HG03558 (cell line): ENCODE measurements around the gene NOL6.
"Not testable (repeated sequence)": the region's sequence is repeated elsewhere in the genome, so short reads cannot be mapped to it uniquely, and the experiment has no call there.

Source experiments
- ATAC-seq: cut with Tn5 transposase; IDR thresholded peaks from one replicate; pipeline ENCODE4 v1.9.1; 2021; ENCODE audit warnings: moderate number of reproducible peaks; ENCODE audit not compliant: unreplicated experiment; ENCODE audit errors: extremely low read depth

The NOL6 gene

DNA sequence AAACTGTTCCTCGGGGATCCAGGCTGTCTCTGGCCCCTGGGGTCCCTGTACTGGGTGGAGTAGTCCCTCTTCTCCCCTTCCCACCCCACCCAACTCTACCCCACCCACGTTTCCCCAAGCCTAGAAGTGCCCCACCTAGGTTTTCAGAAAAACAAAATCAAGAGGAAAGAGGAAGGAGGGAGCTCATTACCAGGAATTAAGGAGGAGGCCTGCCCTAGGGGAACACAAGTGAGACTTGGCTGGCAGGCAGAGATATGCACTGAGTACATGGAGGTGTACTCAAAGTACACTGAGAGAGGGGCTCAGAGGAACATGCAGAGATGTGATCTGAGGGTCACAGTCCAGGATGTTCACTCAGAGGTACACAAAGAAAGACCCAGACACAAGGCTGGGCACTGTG is 36.5 kb downstream of the NOL6 start:
- ATAC-seq = no peak

GRCh38 chr9:33436445-33436844 is 37.3 kb downstream of the NOL6 start:
- no peak for ATAC-seq

- ATAC-seq = no peak
Observed at GRCh38 chr9:33435821-33436277, 37.9 kb downstream of the NOL6 start.

GRCh38 chr9:33434317-33435105 is 39.2 kb downstream of the NOL6 start:
- ATAC-seq = no peak

- no peak for ATAC-seq
Observed at GRCh38 chr9:33433871-33434270, 39.9 kb downstream of the NOL6 start.

DNA sequence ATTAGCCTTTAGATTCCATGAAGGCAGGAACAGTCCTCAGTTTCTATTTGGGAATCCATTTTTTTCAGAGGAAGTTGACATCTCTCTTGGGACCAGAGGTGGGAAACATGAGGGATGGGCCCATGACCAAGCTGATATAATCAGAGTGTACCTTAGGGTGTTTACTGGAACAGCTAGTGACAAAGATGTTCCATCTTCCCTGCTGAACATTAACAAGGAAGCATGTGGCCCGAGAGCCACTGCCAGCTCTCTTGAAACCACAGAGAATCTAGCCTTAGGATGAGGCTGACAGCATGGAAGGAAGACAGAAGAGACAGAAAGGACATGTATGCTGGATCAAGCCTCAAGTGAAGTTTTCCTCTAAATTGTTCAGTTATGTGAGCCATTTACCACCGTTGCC is 42.3 kb downstream of the NOL6 start:
- no peak for ATAC-seq

DNA sequence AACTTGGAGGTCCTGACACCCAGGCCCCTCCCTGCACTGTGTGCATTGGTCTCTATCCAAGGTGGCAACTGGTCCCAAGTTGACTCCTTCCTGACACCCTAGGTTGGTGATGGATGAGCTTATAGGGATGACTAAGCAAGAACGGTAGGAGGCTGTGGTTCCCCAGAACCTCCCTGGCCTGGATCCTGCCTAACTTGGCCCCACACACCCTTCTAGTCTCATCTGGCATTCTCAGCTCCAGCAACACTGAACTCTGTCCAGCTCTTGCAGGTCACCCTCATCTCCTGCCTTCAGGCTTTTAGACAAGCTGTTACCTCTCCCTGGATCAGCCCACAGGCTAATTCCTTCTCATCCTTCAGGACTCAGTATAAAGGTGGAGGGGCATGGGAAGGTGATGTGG is 42.8 kb downstream of the NOL6 start:
- ATAC-seq = no peak

- ATAC-seq = no peak
Observed at GRCh38 chr9:33429256-33429985, 44.3 kb downstream of the NOL6 start.

DNA sequence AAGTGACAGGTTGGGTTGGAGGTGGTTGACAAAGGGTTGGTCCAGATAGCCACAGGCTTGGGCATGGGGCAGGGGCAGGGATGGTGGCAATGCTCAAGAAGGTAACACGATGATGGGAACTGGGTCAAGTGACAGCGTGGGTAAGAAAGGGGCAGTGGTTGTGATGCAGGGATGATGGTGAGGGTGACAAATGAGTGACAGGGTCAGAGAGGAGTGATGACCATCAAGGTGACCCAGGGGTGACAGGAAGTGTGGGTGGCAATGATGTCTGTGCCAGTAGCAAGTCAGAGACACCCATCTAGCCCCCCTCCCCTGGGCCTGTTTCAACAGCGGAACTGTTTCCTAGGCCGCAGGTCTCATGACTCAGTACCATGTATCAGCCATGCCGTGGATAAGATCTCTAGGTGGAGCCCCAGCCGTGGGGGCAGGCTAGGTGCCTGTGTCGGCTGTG is 46.9 kb downstream of the NOL6 start:
- no peak for ATAC-seq

GRCh38 chr9:33425128-33425533 is 48.6 kb downstream of the NOL6 start:
- ATAC-seq = no peak

DNA sequence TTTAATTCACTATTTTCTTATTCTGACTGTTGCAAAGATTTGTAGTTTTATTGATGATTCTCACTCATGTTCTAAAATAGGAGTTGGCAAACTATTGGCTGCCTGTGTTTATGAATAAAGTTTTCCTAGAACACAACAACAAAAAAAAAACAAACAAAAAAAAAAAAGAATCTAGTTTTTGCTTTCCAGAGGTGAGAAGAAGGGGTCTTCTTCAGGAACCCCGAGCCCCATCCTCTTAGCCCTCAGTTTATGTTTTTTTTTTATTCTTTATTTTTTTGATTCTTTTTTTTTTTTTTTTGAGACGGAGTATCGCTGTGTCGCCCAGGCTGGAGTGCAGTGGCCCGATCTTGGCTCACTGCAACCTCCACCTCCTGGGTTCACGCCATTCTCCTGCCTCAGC is 49.2 kb downstream of the NOL6 start:
- not testable (repeated sequence) for ATAC-seq

GRCh38 chr9:33424043-33424442 is 49.7 kb downstream of the NOL6 start:
- not testable (repeated sequence) for ATAC-seq

DNA sequence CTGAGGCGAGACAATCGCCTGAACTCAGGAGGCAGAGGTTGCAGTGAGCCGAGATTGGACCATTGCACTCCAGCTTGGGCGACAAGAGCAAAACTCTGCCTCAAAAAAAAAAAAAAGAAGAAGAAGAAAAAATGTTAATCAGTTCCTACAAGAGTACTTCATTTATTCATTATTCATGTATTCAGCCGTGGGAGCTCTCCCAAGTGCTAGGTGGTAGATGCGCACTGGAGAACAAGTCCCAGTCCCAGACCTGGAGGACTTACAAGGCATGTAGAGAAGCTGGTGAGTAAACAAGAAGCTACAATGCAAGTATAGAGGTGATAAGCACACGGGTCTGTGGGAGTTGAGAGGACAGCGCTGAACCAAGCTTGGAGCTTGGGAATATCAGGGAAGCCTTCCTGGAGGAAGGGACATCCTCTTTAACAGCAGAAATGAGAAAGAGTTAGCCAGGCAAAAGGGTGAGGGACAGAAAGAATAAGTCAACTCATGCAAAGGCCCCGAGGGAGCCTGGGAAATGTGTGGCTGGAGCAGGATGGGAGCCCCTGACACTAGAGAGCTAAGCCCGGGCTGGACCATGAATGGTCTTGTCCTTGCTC is 53.9 kb downstream of the NOL6 start:
- ATAC-seq = no peak

DNA sequence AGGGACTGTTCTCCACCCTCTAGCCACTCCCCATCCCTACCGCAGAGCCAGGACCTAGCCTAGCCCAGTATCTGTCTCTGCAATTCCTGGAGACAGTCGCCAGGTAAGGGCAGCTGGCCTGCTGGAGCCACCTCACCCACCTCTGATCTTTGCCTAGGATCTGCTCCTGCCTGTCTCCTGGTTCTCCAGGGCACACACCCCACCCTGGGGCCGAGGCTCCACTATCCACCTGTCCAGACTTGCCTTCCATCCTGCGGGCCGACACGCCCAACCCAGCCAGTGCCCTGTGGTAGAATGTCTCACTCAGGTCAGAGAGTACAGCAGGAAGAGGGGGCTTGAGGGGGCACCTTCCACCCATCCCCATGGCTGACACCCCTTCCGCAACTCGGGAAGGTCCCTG is 55.6 kb downstream of the NOL6 start:
- no peak for ATAC-seq

GRCh38 chr9:33416996-33417395 is 56.7 kb downstream of the NOL6 start:
- no peak for ATAC-seq

GRCh38 chr9:33415501-33416038 is 58.2 kb downstream of the NOL6 start:
- no peak for ATAC-seq

DNA sequence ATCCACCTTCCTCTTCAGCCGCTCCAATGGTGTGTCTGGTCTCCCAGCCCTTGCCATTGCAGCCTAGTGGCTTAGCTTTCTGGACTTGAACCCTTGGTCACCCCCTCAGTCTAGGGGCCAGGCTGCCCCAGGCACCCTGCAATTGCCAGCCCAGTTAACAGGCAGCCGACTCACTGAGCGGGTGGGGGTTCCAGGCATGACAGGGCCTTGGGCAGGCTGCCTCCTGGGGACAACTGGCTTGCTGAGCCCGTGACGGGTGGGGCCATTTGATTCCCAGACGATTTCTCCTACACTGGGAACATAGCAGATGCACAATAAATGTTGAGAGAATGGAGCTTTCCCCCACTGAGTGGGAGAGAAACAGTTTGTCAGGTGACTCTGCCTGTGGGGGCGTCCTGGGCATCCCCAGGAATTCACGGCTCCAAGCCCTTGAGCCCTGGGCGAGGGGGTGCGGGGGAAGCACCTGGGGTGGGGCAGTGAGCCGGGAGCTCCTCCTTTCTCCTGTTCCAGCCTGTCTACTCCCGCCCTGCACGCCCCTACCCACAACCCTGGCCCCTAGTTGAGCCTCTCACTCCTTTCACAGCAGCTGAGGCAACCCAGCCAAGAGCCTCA is 58.7 kb downstream of the NOL6 start:
- no peak for ATAC-seq

GRCh38 chr9:33414268-33414667 is 59.5 kb downstream of the NOL6 start:
- no peak for ATAC-seq
